IMR-90 (cell line): ENCODE results near the gene SEL1L2. TPM values are rescaled to one million over a fixed set of nuclear protein-coding genes. Genes with fewer than 3 reads are reported as not detected.

Experiments
- ATAC-seq: fragments of 200-7000 bp; cut with Tn5 transposase; 2 replicates; pipeline ENCODE4 v1.9.1; 2020; ENCODE audit warnings: low read depth, mild to moderate bottlenecking, moderate library complexity
- BruUV-seq: library from RNA; stranded (reverse); fragments of 400-500 nt; replicated peaks from 2 replicates; lab custom pipeline; 2021; lab: Mats Ljungman, UMichigan
- CTCF ChIA-PET: fragments of 300-600 bp; formaldehyde crosslinking; extraction: SDS; loops from one replicate; lab custom pipeline; 2021; ENCODE audit warnings: antibody characterized with exemption; lab: Yijun Ruan, JAX
- POLR2A ChIA-PET: fragments of 300-600 bp; sonication (Branson Sonifier 250); formaldehyde crosslinking; loops from one replicate; lab custom pipeline; 2022; ENCODE audit warnings: antibody characterized with exemption; ENCODE audit not compliant: unreplicated experiment; lab: Charles Lee
- DNase-seq: peaks from one replicate; pipeline ENCODE4 v3.0.0; 2013
- H2AFZ ChIP-seq: replicated peaks from 2 replicates; pipeline ENCODE3; 2013; ENCODE audit warnings: low read length, mild to moderate bottlenecking; ENCODE audit not compliant: poor library complexity
- H2AK5ac ChIP-seq: 2 replicates; pipeline ENCODE4 v1.6.1; 2013; ENCODE audit warnings: low read depth, low read length, inconsistent platforms
- H2AK9ac ChIP-seq: replicated peaks from 2 replicates; pipeline ENCODE3; 2013; ENCODE audit warnings: mild to moderate bottlenecking, low read depth, low read length, moderate library complexity; ENCODE audit not compliant: poor library complexity
- H2BK120ac ChIP-seq: 2 replicates; pipeline ENCODE4 v1.6.1; 2013; ENCODE audit warnings: low read depth, low read length, inconsistent platforms
- H2BK15ac ChIP-seq: 3 replicates; pipeline ENCODE4 v1.6.1; 2013; ENCODE audit warnings: low read depth, low read length, inconsistent platforms
- H2BK20ac ChIP-seq: 2 replicates; pipeline ENCODE4 v1.6.1; 2013; ENCODE audit warnings: low read depth, mild to moderate bottlenecking, inconsistent platforms, low read length, moderate library complexity
- H2BK5ac ChIP-seq: 2 replicates; pipeline ENCODE4 v1.6.1; 2013; ENCODE audit warnings: mild to moderate bottlenecking, low read depth, low read length, inconsistent platforms; ENCODE audit not compliant: poor library complexity, severe bottlenecking
- H3K14ac ChIP-seq: replicated peaks from 2 replicates; pipeline ENCODE4 v1.6.1; 2013; ENCODE audit warnings: low read depth, low read length, inconsistent platforms
- H3K18ac ChIP-seq: 2 replicates; pipeline ENCODE4 v1.6.1; 2013; ENCODE audit warnings: low read depth, low read length, control low read depth
- H3K23ac ChIP-seq: 2 replicates; pipeline ENCODE4 v1.6.1; 2013; ENCODE audit warnings: low read depth, low read length, inconsistent platforms
- H3K27ac ChIP-seq: 2 replicates; pipeline ENCODE4 v1.5.1; 2013; ENCODE audit warnings: mild to moderate bottlenecking, control low read depth, low read length; ENCODE audit not compliant: insufficient read depth
- H3K27me3 ChIP-seq: 2 replicates; pipeline ENCODE4 v1.6.1; 2013; ENCODE audit warnings: low read length; ENCODE audit not compliant: control insufficient read depth, insufficient read depth
- H3K36me3 ChIP-seq: 2 replicates; pipeline ENCODE4 v1.6.1; 2013; ENCODE audit warnings: low read length, mixed read lengths; ENCODE audit not compliant: control insufficient read depth, insufficient read depth
- H3K4ac ChIP-seq: 2 replicates; pipeline ENCODE4 v1.6.1; 2013; ENCODE audit warnings: low read depth, low read length, inconsistent platforms
- H3K4me1 ChIP-seq: 2 replicates; pipeline ENCODE4 v1.6.1; 2013; ENCODE audit warnings: low read length, mixed read lengths; ENCODE audit not compliant: control insufficient read depth, insufficient read depth
- H3K4me2 ChIP-seq: 2 replicates; pipeline ENCODE4 v1.6.1; 2013; ENCODE audit warnings: low read depth, mild to moderate bottlenecking, control low read depth, low read length, moderate library complexity
- H3K4me3 ChIP-seq: 2 replicates; pipeline ENCODE4 v1.5.1; 2013; ENCODE audit warnings: low read depth, mild to moderate bottlenecking, control low read depth, low read length, moderate library complexity; ENCODE audit not compliant: insufficient read depth
- H3K56ac ChIP-seq: 2 replicates; pipeline ENCODE4 v1.6.1; 2013; ENCODE audit warnings: low read length, inconsistent platforms; ENCODE audit not compliant: insufficient read depth; ENCODE audit errors: extremely low read depth
- H3K79me1 ChIP-seq, 2 experiments: 2 replicates each; pipeline ENCODE4 v1.6.1; 2013; ENCODE audit warnings: low read length in 2 of 2, inconsistent platforms in 1 of 2, low read depth in 1 of 2
- H3K9ac ChIP-seq: 2 replicates; pipeline ENCODE4 v1.6.1; 2013; ENCODE audit warnings: low read depth, low read length, control low read depth
- H3K9me1 ChIP-seq: 2 replicates; pipeline ENCODE4 v1.6.1; 2013; ENCODE audit warnings: low read length, inconsistent platforms; ENCODE audit not compliant: insufficient read depth
- H3K9me3 ChIP-seq: 2 replicates; pipeline ENCODE4 v1.6.1; 2013; ENCODE audit warnings: low read length; ENCODE audit not compliant: control insufficient read depth, insufficient read depth
- H4K20me1 ChIP-seq: 2 replicates; pipeline ENCODE4 v1.6.1; 2013; ENCODE audit warnings: low read length, inconsistent platforms; ENCODE audit not compliant: insufficient read depth
- H4K5ac ChIP-seq: 2 replicates; pipeline ENCODE4 v1.6.1; 2013; ENCODE audit warnings: mild to moderate bottlenecking, low read depth, low read length, control low read depth
- H4K8ac ChIP-seq, 2 experiments: 2 replicates each; pipeline ENCODE4 v1.6.1; 2013; ENCODE audit warnings: low read depth in 2 of 2, low read length in 2 of 2, control low read depth in 1 of 2, inconsistent platforms in 1 of 2
- H4K91ac ChIP-seq: 2 replicates; pipeline ENCODE4 v1.6.1; 2013; ENCODE audit warnings: low read depth, low read length, inconsistent platforms; ENCODE audit not compliant: insufficient read depth
- CEBPB ChIP-seq: IDR thresholded peaks from 2 replicates; pipeline ENCODE4 v1.6.1; 2012; ENCODE audit warnings: low read depth, low read length, improper control_type of control experiment
- CHD1 ChIP-seq: IDR thresholded peaks from 2 replicates; pipeline ENCODE4 v1.6.1; 2012; ENCODE audit warnings: low read depth, low read length, improper control_type of control experiment
- FOS ChIP-seq: fragments of 150-350 bp; IDR thresholded peaks from 2 replicates; pipeline ENCODE4 v1.6.1; 2016; ENCODE audit warnings: low read depth, low read length
- MXI1 ChIP-seq: IDR thresholded peaks from 2 replicates; pipeline ENCODE4 v1.6.1; 2012; ENCODE audit warnings: low read depth, mild to moderate bottlenecking, low read length, moderate library complexity, borderline replicate concordance
- POLR2A ChIP-seq: IDR thresholded peaks from 2 replicates; pipeline ENCODE4 v1.6.1; 2012; ENCODE audit warnings: mild to moderate bottlenecking, low read depth, low read length
- RFX5 ChIP-seq: IDR thresholded peaks from 2 replicates; pipeline ENCODE4 v1.8.0; 2012; ENCODE audit warnings: low read depth, mild to moderate bottlenecking, low read length, moderate library complexity
- WGBS, 2 experiments: methylation state at CpG; one replicate each; pipeline versions ENCODE4 v1.1.5 to v1.1.7; 2013; ENCODE audit warnings: missing lambda C conversion rate in 2 of 2; ENCODE audit not compliant: insufficient read length in 1 of 2; ENCODE audit errors: extremely low coverage in 2 of 2; 5-methylcytosine and 5-hydroxymethylcytosine counted together
- dilution Hi-C: fragments of 300-500 bp; cut with HindIII; formaldehyde crosslinking; loops from one replicate; pipeline ENCODE4 v1.14.3; 2018; ENCODE audit warnings: low sequenced_read_pairs; ENCODE audit not compliant: unreplicated experiment
- in situ Hi-C: fragments of 300-500 bp; cut with MboI; formaldehyde crosslinking; loops from 3 replicates; pipeline ENCODE4 v1.14.3; 2019; ENCODE audit warnings: low sequenced_read_pairs, inconsistent platforms, mixed read lengths
- intact Hi-C: fragments of 100-400 bp; cut with micrococcal nuclease; formaldehyde crosslinking; loops from 2 replicates; pipeline ENCODE4 v1.10.0; 2022
- polyA plus RNA-seq, 3 experiments: library from polyadenylated mRNA; depleted of rRNA; stranded (reverse); fragments of >200 nt; gene quantifications; 2 replicates each; pipeline ENCODE4 v1.2.3, GENCODE V29; 2012; ENCODE audit warnings: low replicate concordance in 1 of 3
- total RNA-seq: library from RNA; depleted of rRNA; stranded (reverse); fragments of >200 nt; gene quantifications from 2 replicates; pipeline ENCODE4 v1.2.3, GENCODE V29; 2012

SEL1L2 gene
- total and polyA plus RNA-seq, 2 of the 4 experiments (the other 2 are of a cell fraction), result not detected

GRCh38 chr20:13857304-13857703 is 133.1 kb downstream of the SEL1L2 start:
- no peak for ATAC-seq
- no peak overlapping the region for H4K5ac ChIP-seq

More at GRCh38 chr20:13857304-13857703, 133.1 kb downstream of the SEL1L2 start:
- WGBS, 2 experiments, result no CpG with 5 or more reads among the region's 3 CpGs
- H3K23ac ChIP-seq, result no peak overlapping the region
- no peaks in the 10 kb centered on the region for H3K79me1 ChIP-seq
- H3K36me3 ChIP-seq, result no peaks in the 10 kb centered on the region
- TF ChIP-seq RFX5 (no peak), POLR2A (no peak), CHD1 (no peak), CEBPB (no peak), MXI1 (no peak), FOS (no peak)
- no peak overlapping the region for H3K4ac ChIP-seq
- intact Hi-C loops, result no loop called here
- CTCF ChIA-PET, result no interaction called here
- H2AFZ ChIP-seq, result no peak overlapping the region
- no peak overlapping the region for H3K4me2 ChIP-seq
- no peak overlapping the region for H3K27ac ChIP-seq
- H3K9me1 ChIP-seq, result no peaks in the 10 kb centered on the region
- no peak overlapping the region for H3K18ac ChIP-seq
- no TSS peak for BruUV-seq
- H3K4me3 ChIP-seq, result no peak overlapping the region
- H4K91ac ChIP-seq, result no peak overlapping the region
- H4K20me1 ChIP-seq, result no peaks in the 10 kb centered on the region
- no peaks in the 10 kb centered on the region for H3K27me3 ChIP-seq
- H3K4me1 ChIP-seq, result no peaks in the 10 kb centered on the region
- in situ Hi-C loops, result no loop called here
- H2BK5ac ChIP-seq, result no peak overlapping the region
- no peak overlapping the region for H3K56ac ChIP-seq
- no peak overlapping the region for H2BK15ac ChIP-seq
- dilution Hi-C loops, result no loop called here
- no peak overlapping the region for H2BK120ac ChIP-seq
- no peak overlapping the region for H3K9ac ChIP-seq
- no peak overlapping the region for H2BK20ac ChIP-seq
- H4K8ac ChIP-seq, result no peak overlapping the region
- H3K9me3 ChIP-seq, result no peaks in the 10 kb centered on the region
- H3K14ac ChIP-seq, result no peak overlapping the region
- DNase-seq, result no peak
- H2AK5ac ChIP-seq, result no peak overlapping the region
- H2AK9ac ChIP-seq, result no peak overlapping the region
- POLR2A ChIA-PET, result no interaction called here
